DND-41 (cell line): Measurements from ENCODE around the gene MPHOSPH8.

Experiments
- ATAC-seq: fragments of 200-7000 bp; cut with Tn5 transposase; 3 replicates; pipeline ENCODE4 v1.9.1; 2021; ENCODE audit warnings: low read depth; ENCODE audit not compliant: insufficient read depth
- DNase-seq: peaks from one replicate; pipeline ENCODE4 v3.0.0-alpha.2; 2020
- H2AFZ ChIP-seq: 2 replicates; pipeline ENCODE4 v1.6.0; 2012; ENCODE audit warnings: low read depth, low read length
- H3K27ac ChIP-seq: 2 replicates; pipeline ENCODE4 v1.5.1; 2012; ENCODE audit warnings: low read length, inconsistent platforms
- H3K27me3 ChIP-seq: fragments of 200-600 bp; sonication (generic); 2 replicates; pipeline ENCODE4 v1.6.0; 2012; ENCODE audit warnings: low read length, mild to moderate bottlenecking, inconsistent platforms; ENCODE audit not compliant: insufficient read depth, poor library complexity
- H3K36me3 ChIP-seq: 2 replicates; pipeline ENCODE4 v1.5.1; 2012; ENCODE audit warnings: low read length, inconsistent platforms; ENCODE audit not compliant: insufficient read depth
- H3K4me1 ChIP-seq: 2 replicates; pipeline ENCODE4 v1.5.1; 2012; ENCODE audit warnings: mild to moderate bottlenecking, low read length; ENCODE audit not compliant: insufficient read depth
- H3K4me2 ChIP-seq: 2 replicates; pipeline ENCODE4 v1.6.0; 2012; ENCODE audit warnings: mild to moderate bottlenecking, moderate library complexity, low read length, inconsistent platforms; ENCODE audit not compliant: insufficient read depth
- H3K4me3 ChIP-seq, 2 experiments: fragments of 200-600 bp in 1 of 2; shearing (Covaris generic) in 1 of 2; 2 replicates each; pipeline ENCODE4 v1.5.1; 2012 to 2016; ENCODE audit warnings: inconsistent platforms in 2 of 2, low read length in 2 of 2, mild to moderate bottlenecking in 2 of 2, low read depth in 1 of 2, moderate library complexity in 1 of 2
- H3K79me2 ChIP-seq: 2 replicates; pipeline ENCODE4 v1.6.0; 2012; ENCODE audit warnings: low read length, inconsistent platforms; ENCODE audit not compliant: insufficient read depth
- H3K9ac ChIP-seq: 2 replicates; pipeline ENCODE4 v1.6.0; 2012; ENCODE audit warnings: low read depth, mild to moderate bottlenecking, inconsistent platforms, low read length, moderate library complexity
- H3K9me3 ChIP-seq: 2 replicates; pipeline ENCODE4 v1.5.1; 2012; ENCODE audit warnings: low read length, moderate library complexity, mild to moderate bottlenecking, inconsistent platforms; ENCODE audit not compliant: insufficient read depth, severe bottlenecking
- H4K20me1 ChIP-seq: 2 replicates; pipeline ENCODE4 v1.6.0; 2012; ENCODE audit warnings: low read length; ENCODE audit not compliant: insufficient read depth
- EZH2 ChIP-seq: IDR thresholded peaks from 3 replicates; pipeline ENCODE4 v1.6.1; 2012; ENCODE audit warnings: borderline replicate concordance, low read depth, mild to moderate bottlenecking, moderate library complexity, low read length, inconsistent platforms; ENCODE audit not compliant: severe bottlenecking
- TF ChIP-seq, protein P1 (sequence below): IDR thresholded peaks from 2 replicates; pipeline ENCODE4 v1.5.1; 2012; ENCODE audit warnings: borderline replicate concordance, low read length, moderate library complexity, mild to moderate bottlenecking; ENCODE audit not compliant: poor library complexity, severe bottlenecking; ENCODE audit errors: extremely low read depth

The MPHOSPH8 gene

DNA sequence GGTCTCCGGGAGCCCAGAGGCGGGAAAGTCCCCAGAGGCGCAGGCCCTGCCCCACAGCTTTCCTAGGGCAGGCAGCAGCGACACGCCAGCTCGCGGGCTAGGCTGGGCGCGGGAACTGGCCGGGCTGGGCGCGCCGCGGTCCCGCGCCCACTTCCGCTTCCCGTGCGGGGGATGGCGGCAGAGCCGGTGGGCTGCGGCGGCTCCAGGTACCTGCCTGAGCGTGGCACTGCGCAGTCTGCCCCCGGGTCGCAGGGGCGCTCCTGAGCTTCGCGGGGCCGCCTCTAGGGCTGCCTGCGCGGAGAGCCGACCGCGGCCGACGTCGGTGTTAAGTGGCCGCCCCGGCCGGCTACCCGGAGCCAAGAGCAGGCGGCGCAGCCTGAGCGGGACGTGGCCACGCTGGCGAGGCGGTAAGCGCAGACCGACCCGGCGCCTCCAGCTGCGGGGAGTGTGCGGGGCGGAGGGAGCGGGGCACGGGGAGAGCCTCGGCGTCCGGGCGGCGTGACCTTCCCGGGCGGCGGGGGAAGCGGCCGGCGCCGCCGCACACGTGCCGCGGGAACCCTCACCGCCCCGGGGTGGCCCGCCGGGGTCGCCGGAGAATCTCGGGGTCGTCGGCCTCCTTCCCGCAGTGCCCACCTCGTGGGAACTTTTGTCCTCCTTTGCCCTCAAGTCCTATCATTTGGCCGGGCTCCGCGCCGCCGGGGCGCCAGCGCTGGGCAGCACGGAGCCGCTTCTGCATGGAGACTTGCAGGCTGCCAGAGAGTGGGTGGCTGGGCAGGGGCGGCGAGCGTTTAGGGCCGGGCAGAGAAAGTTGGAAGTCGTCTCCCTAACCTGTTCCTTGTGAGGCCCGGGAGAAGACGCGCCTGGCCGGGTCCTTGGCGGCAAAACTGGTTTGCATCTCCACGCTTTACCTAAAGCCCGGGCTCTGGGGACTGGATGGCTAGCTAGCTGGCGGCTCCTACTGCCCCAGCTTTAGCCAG, 31.4 kb upstream of the MPHOSPH8 start:
- no peak for ATAC-seq
- H4K20me1 ChIP-seq: no peaks in the 10 kb centered on the region
- DNase-seq: no peak
- TF ChIP-seq, protein P1, sequence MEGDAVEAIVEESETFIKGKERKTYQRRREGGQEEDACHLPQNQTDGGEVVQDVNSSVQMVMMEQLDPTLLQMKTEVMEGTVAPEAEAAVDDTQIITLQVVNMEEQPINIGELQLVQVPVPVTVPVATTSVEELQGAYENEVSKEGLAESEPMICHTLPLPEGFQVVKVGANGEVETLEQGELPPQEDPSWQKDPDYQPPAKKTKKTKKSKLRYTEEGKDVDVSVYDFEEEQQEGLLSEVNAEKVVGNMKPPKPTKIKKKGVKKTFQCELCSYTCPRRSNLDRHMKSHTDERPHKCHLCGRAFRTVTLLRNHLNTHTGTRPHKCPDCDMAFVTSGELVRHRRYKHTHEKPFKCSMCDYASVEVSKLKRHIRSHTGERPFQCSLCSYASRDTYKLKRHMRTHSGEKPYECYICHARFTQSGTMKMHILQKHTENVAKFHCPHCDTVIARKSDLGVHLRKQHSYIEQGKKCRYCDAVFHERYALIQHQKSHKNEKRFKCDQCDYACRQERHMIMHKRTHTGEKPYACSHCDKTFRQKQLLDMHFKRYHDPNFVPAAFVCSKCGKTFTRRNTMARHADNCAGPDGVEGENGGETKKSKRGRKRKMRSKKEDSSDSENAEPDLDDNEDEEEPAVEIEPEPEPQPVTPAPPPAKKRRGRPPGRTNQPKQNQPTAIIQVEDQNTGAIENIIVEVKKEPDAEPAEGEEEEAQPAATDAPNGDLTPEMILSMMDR: no peak
- no peak for TF ChIP-seq EZH2
- H3K9me3 ChIP-seq: peaks cover 10% of the 10 kb centered on the region
- no peak overlapping the region for H3K4me3 ChIP-seq
- no peaks in the 10 kb centered on the region for H3K36me3 ChIP-seq
- no peak overlapping the region for H3K4me2 ChIP-seq
- no peaks in the 10 kb centered on the region for H3K4me1 ChIP-seq
- no peak overlapping the region for H2AFZ ChIP-seq
- H3K27ac ChIP-seq: no peak overlapping the region
- H3K79me2 ChIP-seq: no peaks in the 10 kb centered on the region
- no peaks in the 10 kb centered on the region for H3K27me3 ChIP-seq
- H3K9ac ChIP-seq: no peak overlapping the region

DNA sequence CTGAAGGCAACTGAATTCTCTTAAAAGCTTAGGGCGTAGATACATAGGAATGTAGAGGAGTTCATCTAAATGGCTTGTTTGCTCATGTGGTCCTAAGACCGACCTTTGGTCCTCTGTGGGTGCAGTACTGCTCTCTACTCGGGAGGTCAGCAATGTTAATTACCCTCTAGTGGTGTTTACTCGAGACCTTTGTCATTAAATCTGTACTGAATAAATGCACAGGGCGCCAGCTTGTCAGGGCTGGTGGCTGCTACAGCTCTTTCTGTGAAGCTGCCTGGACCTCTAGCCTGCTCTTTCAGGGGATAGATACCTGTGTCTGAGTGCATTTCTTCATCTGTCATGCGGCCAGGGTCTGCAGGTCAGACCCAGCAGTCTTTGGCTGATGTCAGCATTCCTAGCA, 29.2 kb upstream of the MPHOSPH8 start:
- TF ChIP-seq EZH2: no peak
- TF ChIP-seq, protein P1: no peak
- ATAC-seq: no peak
- no peak overlapping the region for H3K9ac ChIP-seq

DNA sequence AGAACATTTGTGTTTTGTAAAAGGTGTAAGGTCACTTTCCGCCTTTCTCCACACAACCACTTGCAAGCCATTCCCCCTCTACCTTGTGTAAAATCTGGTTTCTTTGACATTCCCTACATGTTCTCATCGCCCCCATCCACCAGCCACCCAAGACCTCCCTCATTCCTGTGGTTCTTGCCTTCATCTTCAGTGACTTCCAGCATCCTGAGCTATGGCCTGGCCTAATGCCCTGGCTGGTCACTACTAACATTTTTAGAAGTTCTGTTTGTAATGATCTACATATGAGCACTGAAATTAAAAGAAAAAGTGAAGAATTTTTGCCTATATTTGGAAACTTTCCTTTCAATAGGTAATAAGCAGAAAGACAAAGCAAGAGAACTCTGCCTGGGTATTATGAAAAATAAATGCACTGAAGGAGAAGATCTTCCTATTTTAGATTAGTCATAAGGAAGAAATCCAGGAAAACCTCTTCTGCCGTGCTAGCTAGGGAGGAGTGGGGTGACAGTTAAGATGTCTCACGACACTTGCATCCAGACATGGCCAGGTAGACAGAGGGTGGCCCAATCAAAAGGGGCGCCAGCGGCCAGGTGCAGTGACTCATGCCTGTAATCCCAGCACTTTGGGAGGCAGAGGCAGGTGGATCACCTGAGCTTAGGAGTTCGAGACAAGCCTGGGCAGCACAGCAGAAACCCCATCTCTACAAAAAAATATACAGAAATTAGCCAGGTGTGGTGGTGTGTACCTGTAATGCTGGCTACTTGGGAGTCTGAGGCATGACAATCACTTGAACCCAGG, 28.1 kb upstream of the MPHOSPH8 start:
- Histone ChIP-seq H3K9ac (no peak overlapping the region), H3K27ac (no peak overlapping the region), H4K20me1 (no peaks in the 10 kb centered on the region), H3K9me3 (peaks cover 10% of the 10 kb centered on the region), H3K4me3 (no peak overlapping the region), H3K79me2 (no peaks in the 10 kb centered on the region), H3K36me3 (no peaks in the 10 kb centered on the region), H2AFZ (no peak overlapping the region), H3K4me1 (no peaks in the 10 kb centered on the region), H3K27me3 (no peaks in the 10 kb centered on the region), H3K4me2 (no peak overlapping the region)
- no peak for DNase-seq
- ATAC-seq: no peak
- no peak for TF ChIP-seq EZH2
- TF ChIP-seq, protein P1: no peak

More for the DNA sequence above, 29.2 kb upstream of the MPHOSPH8 start:
- no peak for DNase-seq
- H3K4me1 ChIP-seq: no peaks in the 10 kb centered on the region
- no peak overlapping the region for H3K27ac ChIP-seq
- no peak overlapping the region for H2AFZ ChIP-seq
- H3K4me2 ChIP-seq: no peak overlapping the region
- peaks cover 10% of the 10 kb centered on the region for H3K9me3 ChIP-seq
- H3K79me2 ChIP-seq: no peaks in the 10 kb centered on the region
- H3K36me3 ChIP-seq: no peaks in the 10 kb centered on the region
- no peaks in the 10 kb centered on the region for H3K27me3 ChIP-seq
- no peaks in the 10 kb centered on the region for H4K20me1 ChIP-seq
- no peak overlapping the region for H3K4me3 ChIP-seq
